ENCODE data around the gene C19orf33.

The C19orf33 gene

DNA sequence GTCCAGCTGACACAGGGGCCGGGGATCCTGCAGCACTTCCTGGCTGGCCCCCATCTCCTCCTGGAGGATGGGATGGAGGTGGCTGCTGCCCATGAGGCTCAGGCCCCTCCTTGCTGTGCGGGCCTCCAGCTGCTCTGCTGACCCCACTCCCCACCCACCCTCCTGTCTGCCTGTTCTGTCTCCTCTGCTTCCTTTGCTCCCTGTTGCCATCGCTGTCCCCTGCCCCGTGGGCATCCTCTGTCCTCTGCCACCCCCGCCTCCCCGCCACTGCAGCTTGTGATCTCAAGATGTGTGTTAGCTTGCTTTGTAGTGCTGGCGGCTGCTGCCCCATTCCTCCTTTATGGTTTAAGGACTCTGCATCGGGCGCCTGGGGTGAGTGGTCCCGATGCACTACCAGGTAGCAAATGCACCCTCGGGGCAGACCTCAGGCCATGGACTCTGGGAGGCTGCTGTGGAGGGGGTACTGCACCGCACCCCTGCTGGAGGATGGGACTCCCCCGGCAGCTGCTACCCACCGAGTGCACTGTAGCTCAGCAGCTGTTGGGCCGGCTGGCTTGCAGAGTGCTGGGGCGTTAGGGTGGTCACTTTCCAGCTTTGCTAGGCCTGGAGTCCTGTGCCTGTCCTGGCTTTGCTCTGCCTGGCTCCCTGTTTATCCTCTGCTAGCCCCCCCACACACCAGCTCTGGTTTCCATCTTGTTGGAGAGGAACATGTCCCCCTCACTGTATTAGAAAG lies 15.8 kb upstream of the C19orf33 start:
- TF ChIP-seq, protein P1, sequence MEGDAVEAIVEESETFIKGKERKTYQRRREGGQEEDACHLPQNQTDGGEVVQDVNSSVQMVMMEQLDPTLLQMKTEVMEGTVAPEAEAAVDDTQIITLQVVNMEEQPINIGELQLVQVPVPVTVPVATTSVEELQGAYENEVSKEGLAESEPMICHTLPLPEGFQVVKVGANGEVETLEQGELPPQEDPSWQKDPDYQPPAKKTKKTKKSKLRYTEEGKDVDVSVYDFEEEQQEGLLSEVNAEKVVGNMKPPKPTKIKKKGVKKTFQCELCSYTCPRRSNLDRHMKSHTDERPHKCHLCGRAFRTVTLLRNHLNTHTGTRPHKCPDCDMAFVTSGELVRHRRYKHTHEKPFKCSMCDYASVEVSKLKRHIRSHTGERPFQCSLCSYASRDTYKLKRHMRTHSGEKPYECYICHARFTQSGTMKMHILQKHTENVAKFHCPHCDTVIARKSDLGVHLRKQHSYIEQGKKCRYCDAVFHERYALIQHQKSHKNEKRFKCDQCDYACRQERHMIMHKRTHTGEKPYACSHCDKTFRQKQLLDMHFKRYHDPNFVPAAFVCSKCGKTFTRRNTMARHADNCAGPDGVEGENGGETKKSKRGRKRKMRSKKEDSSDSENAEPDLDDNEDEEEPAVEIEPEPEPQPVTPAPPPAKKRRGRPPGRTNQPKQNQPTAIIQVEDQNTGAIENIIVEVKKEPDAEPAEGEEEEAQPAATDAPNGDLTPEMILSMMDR (IDR thresholded peaks at IDR 0.05; ENCODE audit: low read length, missing control alignments), result no peak
- H3K4me3 ChIP-seq (replicated peaks; ENCODE audit: low read depth, low read length), result no peak overlapping the region
- DNase-seq (ENCODE audit: low read depth), result no peak

DNA sequence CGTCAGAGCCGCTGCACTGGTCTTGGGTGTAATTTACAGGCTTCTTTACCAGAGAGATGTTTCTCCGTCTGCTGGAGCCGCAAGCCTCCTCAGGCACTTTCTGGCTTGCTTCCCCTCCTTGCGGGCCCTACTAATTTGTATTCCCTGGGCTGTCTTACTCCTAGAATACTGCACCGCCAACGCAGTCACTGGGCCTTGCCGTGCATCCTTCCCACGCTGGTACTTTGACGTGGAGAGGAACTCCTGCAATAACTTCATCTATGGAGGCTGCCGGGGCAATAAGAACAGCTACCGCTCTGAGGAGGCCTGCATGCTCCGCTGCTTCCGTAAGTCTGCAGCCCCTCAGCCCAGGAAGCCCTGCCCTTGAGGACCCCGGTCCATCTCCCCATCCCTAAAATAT lies 14.1 kb upstream of the C19orf33 start:
- TF ChIP-seq, protein P1 (IDR thresholded peaks at IDR 0.05; ENCODE audit: low read length, missing control alignments), result no peak
- H3K4me3 ChIP-seq (replicated peaks; ENCODE audit: low read depth, low read length), result no peak overlapping the region
- no peak for DNase-seq (ENCODE audit: low read depth)

- DNase-seq (ENCODE audit: low read depth), result peak; percentile 76
These were observed 13.4 kb upstream of the C19orf33 start for GRCh38 chr19:38290631-38291147.

DNA sequence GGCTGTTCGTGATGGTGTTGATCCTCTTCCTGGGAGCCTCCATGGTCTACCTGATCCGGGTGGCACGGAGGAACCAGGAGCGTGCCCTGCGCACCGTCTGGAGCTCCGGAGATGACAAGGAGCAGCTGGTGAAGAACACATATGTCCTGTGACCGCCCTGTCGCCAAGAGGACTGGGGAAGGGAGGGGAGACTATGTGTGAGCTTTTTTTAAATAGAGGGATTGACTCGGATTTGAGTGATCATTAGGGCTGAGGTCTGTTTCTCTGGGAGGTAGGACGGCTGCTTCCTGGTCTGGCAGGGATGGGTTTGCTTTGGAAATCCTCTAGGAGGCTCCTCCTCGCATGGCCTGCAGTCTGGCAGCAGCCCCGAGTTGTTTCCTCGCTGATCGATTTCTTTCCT lies 12.2 kb upstream of the C19orf33 start:
- no peak overlapping the region for H3K4me3 ChIP-seq (replicated peaks; ENCODE audit: low read depth, low read length)
- TF ChIP-seq, protein P1 (IDR thresholded peaks at IDR 0.05; ENCODE audit: low read length, missing control alignments), result no peak
- DNase-seq (ENCODE audit: low read depth), result no peak

More at GRCh38 chr19:38290631-38291147, 13.4 kb upstream of the C19orf33 start:
- H3K4me3 ChIP-seq (replicated peaks; ENCODE audit: low read depth, low read length), result no peak overlapping the region
- TF ChIP-seq, protein P1 (IDR thresholded peaks at IDR 0.05; ENCODE audit: low read length, missing control alignments), result no peak

GRCh38 chr19:38293281-38293680 lies 10.8 kb upstream of the C19orf33 start:
- H3K4me3 ChIP-seq (replicated peaks; ENCODE audit: low read depth, low read length), result no peak overlapping the region
- DNase-seq (ENCODE audit: low read depth), result no peak
- TF ChIP-seq, protein P1 (IDR thresholded peaks at IDR 0.05; ENCODE audit: low read length, missing control alignments), result no peak

DNA sequence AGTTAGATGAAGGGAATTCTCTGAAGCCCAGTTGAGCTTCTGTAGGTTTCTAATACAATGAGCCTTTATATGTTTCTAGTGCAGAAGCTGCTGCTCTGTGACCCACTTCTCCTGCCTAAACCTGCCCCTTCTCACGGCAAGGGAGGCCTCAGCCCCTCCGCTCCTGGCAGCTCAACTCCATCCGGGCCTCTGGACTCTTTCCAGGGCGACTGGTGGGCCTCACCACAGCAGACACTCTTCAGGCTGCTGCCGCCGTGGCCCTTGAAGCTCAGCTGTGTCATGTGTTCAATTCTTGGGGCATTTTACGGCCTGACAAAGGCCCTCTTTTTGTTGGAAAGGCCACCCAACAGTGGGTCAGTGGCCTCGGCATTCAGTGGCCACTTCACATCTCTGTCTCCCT lies 10.0 kb upstream of the C19orf33 start:
- TF ChIP-seq, protein P1 (IDR thresholded peaks at IDR 0.05; ENCODE audit: low read length, missing control alignments), result no peak
- no peak overlapping the region for H3K4me3 ChIP-seq (replicated peaks; ENCODE audit: low read depth, low read length)
- DNase-seq (ENCODE audit: low read depth), result no peak

All from fibroblast of pulmonary artery (primary cell).